NCI-H2107 treated with DMSO at 0.1 percent for 48 hours (cell line): ENCODE measurements around the gene ATP5PO.

ENCODE experiments used
- DNase-seq: peaks from one replicate; lab custom pipeline; 2025; ENCODE audit not compliant: unreplicated experiment; lab: John Stamatoyannopoulos, UW

ATP5PO gene

DNA sequence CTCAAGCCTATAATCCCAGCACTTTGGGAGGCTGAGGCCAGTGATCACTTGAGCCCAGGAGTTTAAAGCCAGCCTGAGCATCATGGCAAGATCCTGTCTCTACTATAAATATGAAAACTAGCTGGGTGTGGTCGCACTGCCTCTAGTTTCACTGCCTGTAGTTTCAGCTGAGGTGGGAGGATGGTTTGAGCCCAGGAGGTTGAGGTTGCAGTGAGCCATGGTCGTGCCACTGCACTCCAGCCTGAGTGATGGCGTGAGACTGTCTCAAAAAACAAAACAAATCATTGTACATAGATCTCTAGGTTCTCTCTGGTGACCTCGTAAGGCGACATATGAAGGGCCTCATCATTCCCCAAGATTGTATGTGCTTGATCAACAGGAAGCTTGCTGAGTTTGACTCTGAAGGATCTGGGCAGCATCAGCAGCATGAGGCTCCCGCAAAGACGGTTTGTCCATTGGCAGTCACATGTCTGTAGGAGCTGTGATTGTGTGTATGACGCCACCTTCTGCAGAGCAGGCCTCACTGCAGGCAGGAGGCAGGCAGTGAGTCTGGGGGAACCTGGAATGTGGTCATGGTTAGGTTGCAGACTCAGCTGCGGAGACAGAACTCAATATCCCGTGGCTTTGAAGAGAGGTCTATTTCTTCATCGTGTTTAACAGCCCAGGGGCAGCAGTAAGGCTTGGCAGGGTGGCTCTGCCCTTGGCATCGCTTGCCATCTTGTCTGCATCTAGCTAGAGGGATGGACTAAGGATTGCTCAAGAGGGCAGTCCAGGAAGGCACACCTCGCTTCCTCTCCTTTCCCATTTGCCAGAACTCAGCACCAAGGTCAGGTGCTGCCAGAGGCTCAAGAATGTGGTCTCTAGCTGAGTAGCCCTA, 14.0 kb downstream of the ATP5PO start:
- peak; percentile 10 for DNase-seq

DNA sequence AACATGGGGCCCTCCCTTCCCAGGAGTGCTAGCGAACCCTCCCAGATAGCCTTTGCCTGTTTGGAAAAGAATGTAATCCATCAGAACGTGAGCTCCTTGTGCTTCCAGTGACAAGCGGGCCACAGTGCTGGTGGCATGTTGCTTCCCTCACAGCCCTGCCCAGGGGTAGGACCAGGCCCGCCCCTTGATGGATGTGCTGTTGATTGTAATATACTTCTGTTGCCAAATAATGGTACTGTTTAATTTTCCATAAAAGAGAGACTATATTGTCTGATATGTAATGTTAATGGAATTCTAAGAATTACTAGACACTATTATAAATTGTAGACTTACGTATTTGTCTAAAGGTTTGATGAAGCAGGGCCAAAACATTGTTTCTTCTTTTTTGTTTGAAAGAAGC, 16.4 kb downstream of the ATP5PO start:
- DNase-seq = no peak

DNA sequence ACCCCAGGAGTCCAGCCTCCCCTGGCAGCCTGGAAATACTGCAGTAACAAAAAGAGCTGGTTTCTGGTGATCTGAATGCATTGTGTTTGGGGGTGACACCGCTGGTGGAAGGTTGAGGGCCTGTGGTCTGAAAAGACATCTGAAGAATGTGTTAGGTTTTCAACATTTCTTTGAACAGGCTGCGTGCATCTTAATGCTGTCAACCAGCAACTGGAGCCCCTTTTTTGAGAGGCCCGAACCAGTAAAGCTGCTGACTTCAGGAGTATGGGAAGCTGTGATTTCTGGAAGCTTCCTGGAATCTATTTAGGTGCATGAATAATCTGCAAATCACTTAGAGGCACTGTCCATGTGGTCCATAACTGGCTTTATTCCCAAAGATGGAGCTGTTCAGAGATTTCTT, 17.0 kb downstream of the ATP5PO start:
- DNase-seq = no peak

DNA sequence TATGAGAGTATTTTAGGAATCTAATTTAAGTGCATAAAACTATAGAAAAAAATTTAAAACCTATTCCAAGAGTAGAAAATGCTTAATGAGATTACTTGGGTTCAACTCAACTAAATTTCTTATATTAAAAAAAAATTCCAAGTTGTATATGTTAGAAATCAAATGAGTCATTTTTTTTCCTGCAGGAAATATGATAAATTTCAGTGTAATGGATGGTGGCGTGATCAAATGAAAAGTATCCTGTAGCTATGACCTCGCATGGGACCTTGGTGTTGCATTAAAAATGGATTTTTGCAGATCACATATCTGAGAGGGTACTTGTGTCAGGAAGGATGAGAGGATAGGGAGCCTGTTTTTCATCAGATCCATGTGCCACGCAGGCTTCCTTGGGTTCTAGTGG, 17.9 kb downstream of the ATP5PO start:
- no peak for DNase-seq

DNA sequence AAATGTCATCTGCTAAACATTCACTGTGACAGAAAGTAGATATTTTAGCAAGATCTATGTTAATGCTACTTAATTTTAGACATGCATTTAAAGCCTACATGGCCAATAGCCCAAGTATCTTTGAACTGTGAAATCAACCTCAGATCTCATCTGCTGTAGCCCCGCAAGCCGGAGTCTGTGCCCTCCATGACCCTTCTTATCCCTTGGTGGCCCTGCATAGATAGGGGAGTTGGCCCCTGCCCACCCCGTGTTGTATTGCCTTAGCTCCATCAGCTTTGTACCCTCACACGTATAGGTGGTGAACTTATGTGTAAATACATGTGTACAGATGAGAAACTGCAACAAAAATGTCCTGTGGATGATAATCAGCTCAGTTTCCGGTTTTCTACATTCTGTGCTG, 18.5 kb downstream of the ATP5PO start:
- DNase-seq = no peak

DNA sequence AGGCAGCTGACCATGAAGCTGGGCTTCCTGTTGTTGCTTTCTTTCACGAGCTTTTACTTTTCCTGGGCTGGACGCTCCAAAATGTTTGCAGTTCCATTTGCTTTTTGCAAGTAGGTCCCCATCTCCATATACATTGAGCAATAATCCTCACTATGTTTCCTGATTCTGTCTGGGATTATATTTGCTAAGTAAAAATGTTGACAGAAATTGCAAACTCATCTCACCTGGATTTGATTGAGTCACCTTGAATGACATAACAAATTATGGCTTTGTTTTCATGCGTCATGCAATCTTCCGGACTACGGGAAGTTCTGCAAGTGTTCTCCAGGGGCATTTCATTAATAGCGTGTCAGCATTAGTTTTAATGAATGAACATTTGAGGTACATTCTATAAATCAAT, 18.9 kb downstream of the ATP5PO start:
- no peak for DNase-seq

DNA sequence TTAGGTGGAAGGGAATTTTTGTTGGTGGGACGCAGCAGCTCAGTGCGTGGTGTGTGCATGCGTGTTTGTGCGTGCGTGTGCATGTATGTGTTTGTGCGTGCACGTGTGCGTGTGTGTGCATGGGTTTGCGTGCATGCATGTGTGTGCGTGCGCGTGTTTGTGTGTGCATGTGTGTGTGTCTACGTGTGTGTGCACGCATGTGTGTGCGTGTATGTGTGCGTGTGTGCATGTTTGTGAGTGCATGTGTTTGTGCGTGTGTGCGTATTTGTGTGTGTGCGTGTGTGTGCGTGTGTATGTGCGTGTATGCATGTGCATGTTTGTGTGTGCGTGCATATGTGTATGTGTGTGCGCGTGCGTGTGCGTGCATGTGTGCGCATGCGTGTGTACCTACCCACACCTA, 20.2 kb downstream of the ATP5PO start:
- no peak for DNase-seq

DNA sequence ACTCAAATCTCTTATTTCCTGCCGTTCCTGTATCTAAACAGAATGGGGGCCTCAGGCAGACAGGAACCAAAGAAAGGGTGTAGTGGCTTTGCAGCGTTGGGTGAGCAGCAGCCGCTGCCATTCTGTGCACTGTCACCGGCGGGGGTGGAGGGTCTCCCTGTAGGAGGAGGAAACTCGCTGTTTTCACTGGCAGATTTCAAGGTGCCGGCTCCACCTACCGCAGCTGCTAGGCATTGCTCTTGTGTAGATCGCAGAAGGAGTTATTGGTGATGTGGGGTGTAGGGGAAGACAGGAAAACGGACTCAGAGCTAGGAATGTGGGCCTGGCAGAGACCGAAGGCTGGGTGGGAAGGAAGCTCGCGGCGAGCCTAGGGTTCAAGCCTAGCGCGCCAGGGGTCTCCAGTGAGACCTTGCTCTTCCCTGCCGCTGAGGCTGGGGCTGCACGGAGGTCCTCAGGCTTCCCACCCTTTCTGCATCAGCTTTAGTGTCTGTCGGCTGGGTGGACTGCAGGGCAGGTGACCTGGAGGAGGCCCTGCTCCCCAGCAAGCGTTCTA, 20.8 kb downstream of the ATP5PO start:
- DNase-seq = peak; percentile 86

DNA sequence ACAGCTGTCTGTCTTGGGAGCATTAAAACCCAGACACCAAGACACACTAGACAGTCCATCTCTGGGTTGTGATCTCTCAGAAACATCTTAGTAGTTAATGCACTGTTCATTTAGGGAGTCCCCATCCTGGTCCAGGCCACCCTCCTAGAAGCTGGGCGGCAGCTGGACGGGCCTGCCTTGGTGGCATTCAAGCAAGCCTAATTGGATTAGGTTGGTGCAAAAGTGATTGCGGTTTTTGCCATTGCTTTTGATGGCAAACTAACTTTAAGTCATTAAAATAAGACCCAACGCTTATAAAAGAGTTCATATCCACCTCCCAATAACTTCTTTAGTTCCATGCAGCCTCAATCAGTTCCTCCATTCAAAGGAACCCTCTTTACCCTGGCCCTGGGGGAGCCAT, 21.7 kb downstream of the ATP5PO start:
- DNase-seq = no peak

DNA sequence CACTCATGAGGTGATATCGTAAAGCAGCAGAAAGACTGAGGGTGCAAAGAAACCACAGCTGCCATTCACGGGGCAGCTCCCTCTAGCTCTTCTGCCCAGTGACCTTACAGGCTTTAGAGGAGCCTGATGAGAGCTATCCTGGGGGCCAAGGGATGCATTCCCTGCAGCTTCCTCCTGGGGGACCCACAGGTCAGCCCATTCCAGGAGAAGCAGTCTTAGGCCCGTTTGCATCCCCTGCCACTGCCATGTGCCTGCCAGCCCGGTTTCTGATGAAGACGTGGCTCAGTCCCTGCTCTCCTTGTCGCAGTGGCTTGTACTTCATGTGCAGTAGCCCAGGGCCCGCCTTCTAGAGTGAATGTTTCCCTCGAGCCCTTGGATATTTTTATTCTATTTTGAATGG, 22.8 kb downstream of the ATP5PO start:
- DNase-seq = no peak

DNA sequence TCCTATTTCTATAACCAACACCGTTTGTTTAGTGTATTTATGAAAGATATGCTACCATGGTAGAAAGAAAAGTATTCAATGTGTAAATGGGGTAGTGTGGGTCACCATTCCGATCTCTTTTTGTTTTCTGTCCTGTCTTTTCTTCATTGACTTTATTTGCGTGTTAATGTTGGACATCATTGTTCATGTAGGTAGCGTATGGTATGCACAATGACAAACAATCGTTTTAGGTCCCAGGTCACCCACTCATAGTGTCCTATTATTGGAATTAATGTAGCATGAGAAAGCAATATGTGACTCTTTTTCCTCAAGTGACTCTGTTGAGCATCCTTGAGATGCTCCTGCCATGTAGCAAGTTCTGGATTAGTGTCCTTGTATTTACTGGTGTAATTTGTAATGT, 25.4 kb downstream of the ATP5PO start:
- no peak for DNase-seq

DNA sequence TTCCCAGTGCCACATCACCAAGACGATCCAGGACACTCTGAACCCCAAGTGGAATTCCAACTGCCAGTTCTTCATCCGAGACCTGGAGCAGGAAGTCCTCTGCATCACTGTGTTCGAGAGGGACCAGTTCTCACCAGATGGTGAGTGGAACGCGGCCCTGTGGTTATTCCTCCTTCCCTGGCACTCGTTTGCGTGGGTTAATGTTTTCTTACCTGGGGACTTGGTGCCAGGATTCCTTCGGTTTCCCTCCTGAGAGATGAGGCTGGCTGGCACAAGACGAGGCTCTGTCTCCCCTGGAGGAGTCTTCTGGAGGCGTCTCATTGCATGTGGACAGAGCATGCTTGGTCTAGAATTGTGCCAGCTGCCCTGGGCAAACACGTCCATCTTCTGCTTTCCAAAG, 29.3 kb downstream of the ATP5PO start:
- DNase-seq = no peak

DNA sequence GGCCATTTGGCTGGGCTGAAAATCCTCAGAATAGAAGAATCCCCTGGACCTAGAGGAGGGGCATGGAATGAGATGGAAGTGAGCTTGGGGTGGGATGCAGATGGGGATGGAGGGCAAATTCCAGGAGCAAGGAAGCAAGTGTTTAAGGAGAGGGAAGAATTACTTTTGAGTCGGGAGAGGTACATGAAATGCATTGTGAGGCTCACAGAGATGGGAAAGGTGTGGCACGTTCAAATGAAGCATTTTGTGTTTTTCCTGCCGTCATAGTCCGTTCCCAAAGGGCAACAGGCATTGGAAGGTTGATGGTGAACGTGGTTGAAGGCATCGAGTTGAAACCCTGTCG, 30.5 kb downstream of the ATP5PO start:
- no peak for DNase-seq

DNA sequence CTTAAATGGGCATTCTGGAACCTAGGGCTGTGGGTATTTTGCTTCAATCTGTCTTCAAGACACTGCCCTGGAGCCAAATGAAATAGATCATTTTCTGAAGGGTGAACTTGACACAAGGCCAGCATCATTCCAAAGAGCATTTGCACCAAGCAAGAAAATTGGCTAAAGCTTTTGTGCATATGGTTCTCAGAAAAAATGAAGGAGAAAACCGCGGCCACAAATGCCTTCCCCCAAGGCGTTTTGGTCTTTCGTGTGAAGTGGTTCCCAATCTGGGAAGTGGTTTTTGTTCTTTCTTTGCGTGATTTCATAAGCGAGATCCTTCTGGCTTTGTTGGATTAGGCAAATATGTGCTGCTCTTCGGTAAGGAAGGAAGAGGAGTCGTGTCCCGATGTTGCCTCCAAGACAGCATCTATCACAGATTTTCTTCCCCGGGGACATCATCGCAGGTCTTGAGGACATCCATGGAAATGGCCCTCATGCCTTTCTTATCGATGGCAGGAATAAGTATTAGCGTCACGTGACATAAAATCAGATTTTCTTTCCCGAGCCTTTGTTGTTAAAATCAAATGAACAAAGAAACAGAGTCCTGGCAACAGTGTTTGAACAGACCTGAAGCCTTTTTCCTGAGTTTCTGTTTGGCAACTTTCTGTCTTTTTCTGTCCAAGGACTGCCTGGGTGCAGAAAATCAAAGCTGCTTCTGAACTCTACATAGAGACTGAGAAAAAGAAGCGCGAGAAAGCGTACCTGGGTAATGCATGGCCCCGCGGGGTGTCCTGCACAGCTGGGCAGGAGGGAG, 31.0 kb downstream of the ATP5PO start:
- no peak for DNase-seq

DNA sequence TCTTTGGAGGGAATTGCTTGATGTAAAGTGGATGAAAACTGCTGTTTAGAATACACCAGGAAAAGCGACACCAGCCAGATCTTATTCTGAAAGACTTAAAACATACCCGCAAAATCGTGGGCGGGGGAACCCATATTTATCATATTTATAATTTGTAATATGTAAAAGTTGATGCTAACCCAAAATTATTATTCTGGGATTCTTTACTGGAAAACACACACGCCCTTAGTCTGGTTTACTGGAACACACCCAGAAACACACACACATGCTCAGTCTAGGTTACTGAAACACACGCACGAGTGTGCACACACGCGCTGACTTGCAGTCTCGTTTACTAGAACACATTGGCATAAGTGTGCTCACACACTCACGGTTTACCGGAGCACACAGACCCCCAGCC, 32.5 kb downstream of the ATP5PO start:
- DNase-seq = no peak

DNA sequence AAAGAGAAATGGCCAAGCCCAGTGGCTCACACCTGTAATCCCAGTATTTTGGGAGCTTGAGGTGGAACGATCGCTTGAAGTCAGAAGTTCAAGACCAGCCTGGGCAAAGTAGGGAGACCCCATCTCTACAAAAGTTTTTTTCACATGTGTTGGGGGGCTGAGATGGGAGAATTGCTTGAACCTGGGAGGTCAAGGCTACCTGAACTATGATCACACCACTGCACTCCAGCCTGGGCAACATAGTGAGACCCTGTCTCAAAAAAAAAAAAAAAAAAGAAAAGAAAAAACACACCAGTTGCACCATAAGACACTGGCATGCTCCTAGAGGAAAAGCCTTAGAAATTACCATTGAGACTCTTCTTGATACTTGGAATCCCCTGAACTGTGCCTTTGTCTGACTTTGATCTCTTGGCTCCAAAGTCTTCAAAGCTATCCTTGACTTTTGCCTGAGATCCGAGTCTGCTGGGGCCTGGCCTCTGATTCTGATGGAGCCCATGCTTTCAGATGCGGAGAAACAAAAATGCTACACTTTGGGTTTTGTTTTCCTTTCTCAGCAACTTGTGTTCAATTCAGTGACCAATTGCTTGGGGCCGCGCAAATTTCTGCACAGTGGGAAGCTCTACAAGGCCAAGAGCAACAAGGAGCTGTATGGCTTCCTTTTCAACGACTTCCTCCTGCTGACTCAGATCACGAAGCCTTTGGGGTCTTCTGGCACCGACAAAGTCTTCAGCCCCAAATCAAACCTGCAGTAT, 33.7 kb downstream of the ATP5PO start:
- DNase-seq = no peak

DNA sequence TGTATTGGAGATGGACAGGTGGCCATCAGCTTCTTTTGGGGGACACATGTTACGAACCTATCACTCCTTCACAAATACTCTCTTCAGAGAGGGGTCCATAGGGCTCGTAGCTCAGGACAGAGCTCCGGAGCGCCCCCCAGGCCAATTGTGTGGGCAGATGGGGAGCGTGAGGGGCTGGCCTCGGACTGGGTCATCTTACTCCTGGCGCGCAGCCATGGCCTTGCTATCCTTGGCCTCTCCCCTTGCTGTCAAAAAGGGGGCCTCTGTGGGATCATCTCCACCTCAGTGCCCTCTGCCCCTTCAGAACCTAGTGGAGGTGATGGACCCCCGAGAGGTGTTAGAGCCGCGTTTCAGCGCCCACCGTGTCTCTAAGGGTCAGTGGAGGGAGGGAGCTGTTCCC, 35.0 kb downstream of the ATP5PO start:
- no peak for DNase-seq

DNA sequence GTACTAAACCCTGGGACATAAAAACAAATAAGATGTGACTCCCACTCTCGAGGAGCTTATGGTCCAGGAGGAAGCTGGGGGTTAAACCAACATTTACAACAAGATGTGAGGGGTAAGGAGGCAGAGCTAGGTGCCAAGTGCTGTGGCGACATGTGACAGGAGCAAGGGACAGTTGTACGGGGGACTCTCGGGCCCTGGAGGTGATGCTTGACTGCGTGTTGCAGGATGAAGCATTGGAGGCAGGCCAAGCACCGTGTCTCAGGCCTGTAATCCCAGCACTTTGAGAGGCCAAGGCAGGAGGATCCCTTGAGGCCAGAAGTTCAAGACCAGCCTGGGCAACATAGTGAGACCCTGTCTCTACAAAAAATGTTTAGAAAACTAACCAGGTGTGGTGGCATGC, 36.8 kb downstream of the ATP5PO start:
- DNase-seq = no peak

DNA sequence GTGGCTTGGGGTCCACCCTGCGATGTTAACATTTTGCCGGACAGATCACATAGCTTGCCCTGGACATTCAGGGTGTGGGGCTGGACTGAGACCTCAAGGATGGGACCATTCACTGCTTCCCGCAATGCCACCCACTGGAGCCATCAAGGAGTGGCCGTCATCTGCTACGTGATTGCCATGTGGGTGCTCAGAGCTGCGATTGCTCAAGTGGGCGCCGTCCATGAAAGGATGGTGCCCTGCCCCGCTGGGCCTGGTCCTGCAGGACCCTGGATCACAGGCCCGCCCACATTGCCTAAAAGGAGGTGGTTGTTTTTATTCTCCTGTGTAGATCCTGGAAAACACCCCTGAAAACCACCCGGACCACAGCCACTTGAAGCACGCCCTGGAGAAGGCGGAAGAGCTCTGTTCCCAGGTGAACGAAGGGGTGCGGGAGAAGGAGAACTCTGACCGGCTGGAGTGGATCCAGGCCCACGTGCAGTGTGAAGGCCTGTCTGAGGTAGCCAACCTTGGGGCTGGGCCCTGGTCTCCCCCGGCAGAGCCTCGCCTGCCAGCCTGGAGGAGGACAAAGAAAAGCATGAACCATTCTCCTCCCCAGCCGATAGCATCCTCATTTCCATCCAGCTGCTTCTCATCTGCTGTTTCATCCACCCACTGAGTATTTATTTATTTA, 40.4 kb downstream of the ATP5PO start:
- DNase-seq = no peak

DNA sequence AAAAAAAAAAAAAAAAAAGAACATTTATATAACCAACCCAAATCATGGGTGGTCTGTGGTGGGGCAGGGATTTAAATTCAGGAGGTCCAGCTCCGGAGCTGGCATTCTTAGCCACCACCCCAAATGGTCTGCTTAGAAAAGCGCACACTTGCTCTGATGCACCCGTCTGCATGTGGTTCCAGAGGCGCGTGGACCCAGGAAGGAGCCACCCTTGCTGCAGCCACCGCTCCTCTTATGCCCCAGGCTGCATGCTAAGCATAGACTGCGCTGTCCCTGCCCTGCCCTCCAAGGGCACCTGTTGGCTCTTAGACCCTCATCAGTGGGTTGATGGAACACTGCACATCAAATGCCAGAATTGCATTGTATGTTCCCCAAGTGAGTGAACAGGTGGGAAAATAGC, 41.4 kb downstream of the ATP5PO start:
- DNase-seq = no peak
